MM.1S (cell line): ENCODE results near the gene CNTNAP2.

Source experiments
- CTCF ChIP-seq: fragments of 300-600 bp; sonication (generic); IDR thresholded peaks from 2 replicates; pipeline ENCODE4 v1.5.1; 2016; ENCODE audit warnings: antibody characterized with exemption, low read length, mixed read lengths
- EZH2phosphoT487 ChIP-seq: fragments of 300-600 bp; sonication (generic); IDR thresholded peaks from 2 replicates; pipeline ENCODE4 v1.6.1; 2018; ENCODE audit warnings: antibody characterized with exemption, low read length

- TF ChIP-seq EZH2phosphoT487, result no peak
- TF ChIP-seq CTCF, result no peak
These were observed 1787.6 kb downstream of the CNTNAP2 start for GRCh38 chr7:147904219-147904576.
